Activated effector memory CD4-positive, alpha-beta T cell treated with anti-CD3 and anti-CD28 coated beads, Interleukin-2, amount 50 U/mL, for 16 hours (primary cell): ENCODE data around the gene CPS1.

ENCODE experiments used
- DNase-seq: peaks from one replicate; pipeline ENCODE4 v3.0.0-alpha.2; 2020

The CPS1 gene

DNA sequence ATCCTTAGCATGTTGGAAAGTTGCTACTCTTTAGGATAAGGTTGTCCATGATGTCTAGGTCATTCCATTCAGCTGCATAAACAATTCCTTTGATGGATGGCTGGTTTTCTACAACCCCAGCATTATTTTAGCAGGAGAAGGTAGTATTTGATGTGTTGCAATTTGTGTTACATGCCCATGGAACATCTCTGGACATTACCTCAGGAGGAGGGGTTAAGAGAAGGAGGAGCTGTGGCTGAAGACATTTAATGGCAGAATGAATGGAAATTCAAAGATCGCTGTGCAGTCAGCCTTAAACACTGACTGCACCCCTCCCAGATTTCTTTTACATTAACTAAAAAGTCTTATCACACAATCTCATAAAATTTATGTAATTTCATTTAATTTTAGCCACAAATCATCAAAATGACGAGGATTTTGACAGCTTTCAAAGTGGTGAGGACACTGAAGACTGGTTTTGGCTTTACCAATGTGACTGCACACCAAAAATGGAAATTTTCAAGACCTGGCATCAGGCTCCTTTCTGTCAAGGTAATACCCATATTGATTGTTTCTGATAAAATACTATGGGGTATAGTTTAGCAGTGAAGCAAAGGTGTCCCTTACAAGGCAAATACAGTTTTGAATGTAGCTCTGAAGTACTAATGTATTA, at the start of gene CPS1:
Gene CPS1, plus strand, starts transcription at position 271 of the 652 bp plus-strand sequence. Its CDS starts 135 bp downstream, at position 406.
- DNase-seq = no peak

DNA sequence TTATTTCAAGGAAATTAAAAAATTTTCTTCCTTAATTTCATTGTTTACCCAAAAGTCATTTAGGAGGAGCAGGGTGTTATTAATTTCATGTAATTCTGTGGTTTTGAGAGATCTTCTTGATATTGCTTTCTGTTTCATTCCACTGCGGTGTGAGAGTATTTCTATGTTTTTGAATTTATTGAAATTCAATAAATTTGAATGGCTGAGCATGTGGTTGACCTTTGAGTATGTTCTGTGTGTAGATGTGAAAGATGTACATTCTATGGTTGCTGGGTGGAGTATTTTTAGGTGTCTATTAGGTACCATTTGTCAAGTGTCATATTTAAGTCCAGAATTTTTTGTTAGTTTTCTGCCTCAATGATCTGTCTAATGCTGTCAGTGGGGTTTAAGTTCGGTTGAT, 40.5 kb upstream of the CPS1 start:
- DNase-seq = no peak

DNA sequence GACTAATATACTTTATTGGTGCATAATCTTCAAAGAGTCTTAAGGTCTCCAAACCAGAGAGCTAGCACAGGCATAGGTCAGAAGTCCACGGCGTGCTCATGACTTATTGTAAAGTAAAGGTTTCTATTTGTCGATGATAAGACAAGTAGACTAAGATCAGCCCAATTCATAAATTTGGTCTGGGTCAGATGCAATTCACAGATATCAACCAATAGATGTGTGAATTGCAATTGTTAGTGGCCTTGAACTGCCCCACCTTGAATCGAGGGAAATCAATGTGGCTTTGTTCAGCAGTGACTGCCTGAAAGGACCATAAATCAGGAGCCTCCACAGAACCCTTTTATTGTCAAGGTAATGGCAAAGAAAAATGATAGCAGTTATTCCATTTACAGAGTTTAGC, 39.1 kb upstream of the CPS1 start:
- no peak for DNase-seq

DNA sequence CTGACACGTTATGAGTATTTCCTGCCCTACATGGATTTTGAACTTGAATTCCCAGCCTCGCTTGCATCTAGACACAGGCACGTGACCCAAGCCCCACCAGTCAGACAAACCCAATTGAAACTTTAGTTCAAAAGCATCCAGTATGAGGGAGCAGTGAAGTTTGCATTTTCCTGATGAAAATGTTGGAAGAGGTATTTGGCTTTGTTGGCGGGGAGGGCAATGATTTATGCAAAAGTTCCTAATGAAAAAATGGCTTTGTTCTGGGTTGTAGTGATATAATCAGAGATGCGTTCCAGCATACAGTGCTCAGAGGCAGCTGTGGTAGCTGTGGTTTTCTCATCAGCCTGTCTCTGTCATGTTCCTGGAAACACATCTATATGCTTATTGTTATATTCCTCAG, 36.8 kb upstream of the CPS1 start:
- no peak for DNase-seq

DNA sequence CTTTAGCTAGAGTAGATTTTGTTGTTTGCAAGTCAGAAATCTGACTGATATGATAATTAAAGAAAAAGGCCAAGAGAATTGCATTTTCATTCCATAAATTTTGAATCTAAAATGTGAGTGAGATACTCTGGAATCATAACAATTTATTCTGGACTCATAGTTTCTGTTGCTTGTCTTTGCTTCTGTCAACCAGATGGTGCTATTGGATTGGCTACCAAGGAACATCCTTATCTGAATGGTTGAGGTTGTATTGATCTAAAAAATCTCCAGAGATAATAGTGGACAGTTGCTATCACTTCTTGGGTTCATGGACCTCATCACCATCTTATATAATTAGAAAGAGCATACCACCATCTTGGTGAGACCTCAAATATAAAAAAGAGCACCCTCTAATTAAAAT, 34.0 kb upstream of the CPS1 start:
- DNase-seq = no peak

DNA sequence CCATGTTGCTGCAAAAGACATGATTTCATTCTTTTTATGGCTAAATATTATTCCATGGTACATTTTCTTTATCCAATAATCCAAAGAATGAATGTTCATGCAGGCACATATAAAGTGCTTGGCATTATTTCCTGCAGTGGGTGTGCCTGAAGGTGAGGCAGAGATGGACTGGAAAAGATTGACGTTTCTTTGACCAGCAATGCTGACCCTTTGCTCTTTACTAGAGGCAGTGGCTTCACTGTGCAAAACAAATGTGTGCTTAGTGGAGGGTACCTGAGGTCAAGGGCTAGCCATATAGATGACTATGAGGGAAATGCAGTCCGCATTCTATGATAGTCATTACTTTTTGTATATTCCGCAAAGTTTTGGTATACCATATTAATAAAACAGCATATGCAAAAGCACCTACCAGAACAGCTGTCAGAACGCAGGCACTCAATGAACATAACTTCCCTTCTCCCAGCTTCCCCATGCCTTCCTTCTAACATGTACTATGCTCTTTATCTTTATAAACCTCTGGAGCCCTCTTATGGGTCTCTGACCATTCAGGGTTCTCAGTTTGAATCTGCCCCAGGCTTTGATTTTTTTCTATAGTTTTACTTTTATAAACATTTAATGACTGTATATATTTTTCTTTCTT, 32.6 kb upstream of the CPS1 start:
- DNase-seq = no peak

DNA sequence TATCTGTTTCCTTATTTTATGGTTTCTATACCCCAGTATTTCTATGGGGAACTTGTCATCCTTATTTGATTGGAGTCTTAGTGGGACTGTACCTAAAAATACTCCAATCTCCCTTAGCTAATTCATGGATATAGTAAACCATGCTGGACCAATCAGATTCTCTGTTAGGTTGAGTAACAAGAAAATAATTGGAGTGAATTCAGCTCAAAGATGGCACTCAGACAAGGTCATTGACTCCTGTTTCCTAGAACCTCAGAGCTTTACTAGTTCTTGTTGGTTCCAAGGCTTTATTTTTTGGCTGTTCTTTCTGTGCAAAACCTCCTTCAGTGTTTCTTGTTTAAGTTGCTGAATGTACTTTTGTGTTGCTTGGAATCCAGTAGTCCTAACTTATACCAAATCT, 31.9 kb upstream of the CPS1 start:
- no peak for DNase-seq

DNA sequence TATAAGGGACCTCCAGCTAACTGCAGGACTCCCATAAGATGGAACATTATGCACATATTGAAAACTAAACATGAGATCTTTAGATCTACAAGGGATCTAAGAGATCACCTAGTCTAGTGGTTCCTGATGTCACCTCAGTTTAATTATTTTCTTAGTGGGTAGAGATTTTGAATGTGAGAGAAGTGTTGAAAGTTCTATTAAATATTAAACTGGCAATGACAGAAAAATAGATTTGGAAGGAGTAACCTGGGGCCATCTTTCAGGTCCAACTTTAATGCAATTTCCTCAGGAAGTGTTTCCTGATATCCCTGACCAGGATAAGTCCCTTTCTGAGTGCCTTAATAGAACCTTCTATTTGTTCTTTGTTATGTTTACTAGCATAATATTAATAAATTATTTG, 29.1 kb upstream of the CPS1 start:
- no peak for DNase-seq

DNA sequence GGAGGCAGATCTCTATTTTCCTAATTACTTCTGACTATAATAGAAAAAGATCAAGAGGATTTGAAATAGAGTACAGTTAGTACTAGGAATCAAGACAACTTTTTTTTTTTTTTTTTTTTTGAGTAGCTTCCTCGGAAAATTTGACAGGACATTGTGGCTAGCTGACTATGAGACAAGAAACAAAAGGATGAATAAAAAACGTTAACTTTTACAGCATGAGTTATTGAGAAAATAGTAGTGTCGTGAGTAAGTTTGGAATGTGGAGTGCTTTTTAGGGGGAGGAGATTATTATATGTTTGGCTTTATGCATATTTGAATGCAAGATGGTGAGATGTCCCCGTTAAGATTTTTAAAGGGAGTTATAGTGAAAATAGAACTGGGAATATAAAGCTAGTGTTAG, 27.7 kb upstream of the CPS1 start:
- DNase-seq = no peak

DNA sequence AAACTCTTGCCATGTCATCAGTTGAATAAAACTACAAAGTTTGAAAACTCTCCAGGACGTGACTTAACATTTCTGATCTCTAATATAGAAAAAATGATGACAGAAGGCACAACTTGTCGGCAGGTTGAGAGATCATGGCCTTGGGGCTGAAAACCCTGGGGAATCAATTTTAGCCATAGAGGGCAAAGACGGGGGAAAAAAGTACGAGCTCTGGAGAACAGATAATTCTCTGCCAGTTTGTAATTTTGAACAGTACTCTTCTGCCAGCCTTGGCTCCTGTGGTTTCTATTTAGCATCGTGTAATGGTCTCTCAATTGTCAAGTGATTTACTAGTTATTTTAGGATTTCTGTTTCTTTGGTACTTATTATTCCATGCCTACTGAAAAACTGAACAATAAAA, 25.3 kb upstream of the CPS1 start:
- no peak for DNase-seq

DNA sequence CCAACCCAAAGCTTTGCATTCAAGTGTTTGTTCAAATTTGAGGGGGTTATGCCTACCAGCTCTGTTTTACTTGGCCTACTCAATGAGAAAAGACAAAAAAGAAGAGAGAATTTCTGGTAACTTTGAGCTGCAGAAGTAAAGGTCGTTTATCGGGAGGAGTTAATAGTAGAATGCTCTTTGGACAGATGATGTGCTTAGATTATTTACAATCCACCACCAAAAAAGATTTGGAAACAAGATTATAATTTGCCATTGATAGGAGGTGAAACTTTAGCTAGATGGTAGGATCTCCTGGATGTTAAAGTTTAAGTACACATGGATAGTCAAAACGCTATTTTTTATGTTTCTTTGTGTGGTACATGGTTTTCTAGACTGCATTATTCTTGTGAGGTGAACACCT, 24.9 kb upstream of the CPS1 start:
- DNase-seq = no peak

DNA sequence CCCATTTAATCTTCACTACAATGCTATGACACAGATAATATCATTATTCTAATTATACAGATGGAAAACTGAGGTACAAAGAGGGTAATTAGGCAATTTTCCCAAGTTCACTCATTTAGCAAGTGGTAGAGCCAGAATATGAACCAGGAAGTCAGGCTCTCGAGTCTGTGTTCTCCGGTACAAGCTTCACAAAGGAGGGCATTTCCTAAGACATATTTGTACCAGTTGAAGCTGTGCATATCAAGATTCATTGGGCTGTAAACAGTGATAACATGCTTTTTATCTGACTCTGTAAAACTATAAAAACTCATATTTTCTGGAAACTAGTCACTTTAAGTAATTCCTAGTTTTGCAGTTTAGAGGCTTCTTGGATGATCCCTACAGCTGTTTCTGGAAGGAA, 23.0 kb upstream of the CPS1 start:
- no peak for DNase-seq

DNA sequence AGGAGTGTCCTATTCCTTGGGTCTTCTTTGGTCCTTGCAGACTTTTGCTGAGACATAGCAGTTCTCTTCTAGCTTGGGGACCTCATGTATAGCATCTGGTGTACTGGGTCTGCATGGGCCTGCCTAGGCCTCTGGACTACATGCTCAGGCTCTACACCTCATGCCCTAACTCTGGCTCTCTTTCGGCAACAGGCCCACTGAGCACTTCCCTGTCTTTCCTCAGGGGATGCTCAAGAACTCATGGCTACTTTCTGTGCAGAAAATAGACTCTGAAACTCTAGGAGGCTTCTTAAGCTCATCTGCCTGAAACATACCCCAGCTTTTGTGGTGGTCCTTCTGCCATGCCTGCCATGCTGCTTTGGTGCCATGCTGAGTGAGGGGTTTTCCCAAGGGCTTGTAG, 21.5 kb upstream of the CPS1 start:
- DNase-seq = no peak

DNA sequence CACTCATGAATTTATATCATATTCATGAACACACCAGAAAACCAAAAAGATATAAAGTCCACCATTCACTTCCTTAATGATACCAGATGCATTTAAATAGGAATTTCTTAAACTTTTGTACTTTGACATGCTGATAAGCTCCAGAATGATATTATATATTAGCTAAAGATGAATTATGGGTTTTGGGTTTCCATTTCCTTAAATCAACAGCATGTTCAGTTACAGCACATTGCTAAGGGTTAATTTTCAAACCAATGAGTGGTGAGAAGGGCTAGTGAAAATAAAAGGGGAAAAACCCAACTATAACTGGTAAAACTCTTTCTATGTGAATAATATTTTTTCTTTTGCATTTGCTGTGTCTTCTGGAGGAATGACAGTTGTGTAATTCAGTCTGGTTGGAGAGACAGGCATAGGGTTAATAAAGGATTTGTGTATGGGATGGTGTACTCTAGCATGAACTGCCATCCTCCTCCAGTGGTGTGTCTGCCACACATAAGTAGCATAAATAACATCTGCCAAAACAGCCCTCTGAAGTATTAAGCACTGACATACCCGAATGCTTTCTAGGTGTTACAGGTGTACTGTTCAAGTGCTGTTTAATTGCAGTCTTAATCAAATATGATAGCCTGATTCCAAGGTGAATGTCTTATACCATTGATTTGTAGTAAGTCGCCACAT, 19.3 kb upstream of the CPS1 start:
- DNase-seq = no peak

DNA sequence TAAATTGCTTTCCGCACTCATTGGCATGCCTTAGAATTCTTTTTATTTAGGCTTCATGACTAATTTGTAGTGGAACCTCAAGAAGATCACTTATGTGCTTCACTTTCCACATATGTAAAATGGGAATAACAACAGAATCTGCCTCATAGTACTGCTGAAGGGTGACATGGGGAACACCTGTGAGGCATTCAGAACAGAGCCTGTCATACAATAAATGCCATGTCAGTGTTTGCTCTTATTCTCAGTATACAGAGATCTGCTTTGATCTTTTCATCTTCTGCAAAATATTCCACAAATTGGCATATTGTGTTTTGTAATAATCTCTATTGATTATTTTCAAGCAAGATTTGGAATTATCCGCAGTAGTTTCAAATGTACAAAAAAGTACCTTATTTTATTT, 17.4 kb upstream of the CPS1 start:
- no peak for DNase-seq

DNA sequence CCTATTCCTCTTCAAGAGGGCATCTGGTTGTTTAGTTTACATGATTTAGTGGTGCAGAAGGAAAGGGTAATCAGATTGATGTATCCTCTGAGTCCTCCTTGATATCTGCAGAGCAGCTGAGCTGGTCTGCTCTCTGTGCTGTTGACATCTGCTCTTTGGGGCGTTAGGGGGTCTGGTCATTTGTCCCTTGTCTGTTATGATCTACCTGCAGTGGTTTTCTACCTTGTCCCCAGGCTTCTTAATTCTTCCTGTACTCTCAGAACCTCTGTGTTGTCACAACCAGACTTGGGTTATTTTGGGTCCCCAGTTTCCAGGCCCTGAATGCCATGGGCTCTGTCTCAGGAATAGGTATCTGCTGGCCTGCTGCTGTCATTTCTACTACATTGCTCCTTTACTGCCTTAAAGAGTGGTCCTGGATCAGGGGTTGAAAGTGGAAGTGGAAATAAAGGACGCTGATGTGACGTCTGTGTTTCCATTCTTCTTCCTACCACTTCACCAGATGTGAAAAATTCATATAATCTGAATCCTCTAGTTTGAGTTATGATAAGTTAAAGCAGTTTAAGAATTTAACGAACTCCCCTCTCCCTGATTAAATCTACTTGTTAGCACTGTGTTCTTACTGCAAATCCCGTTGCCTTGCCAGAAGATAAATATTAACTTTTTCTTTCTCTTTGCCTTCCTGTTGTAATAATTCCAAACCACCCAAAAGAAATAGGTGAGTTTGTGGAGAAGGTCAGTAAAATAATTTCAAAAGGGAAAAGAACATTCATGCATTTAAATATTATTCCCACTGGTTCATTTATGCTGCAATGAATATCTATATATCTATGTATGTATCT, 16.6 kb upstream of the CPS1 start:
- no peak for DNase-seq

DNA sequence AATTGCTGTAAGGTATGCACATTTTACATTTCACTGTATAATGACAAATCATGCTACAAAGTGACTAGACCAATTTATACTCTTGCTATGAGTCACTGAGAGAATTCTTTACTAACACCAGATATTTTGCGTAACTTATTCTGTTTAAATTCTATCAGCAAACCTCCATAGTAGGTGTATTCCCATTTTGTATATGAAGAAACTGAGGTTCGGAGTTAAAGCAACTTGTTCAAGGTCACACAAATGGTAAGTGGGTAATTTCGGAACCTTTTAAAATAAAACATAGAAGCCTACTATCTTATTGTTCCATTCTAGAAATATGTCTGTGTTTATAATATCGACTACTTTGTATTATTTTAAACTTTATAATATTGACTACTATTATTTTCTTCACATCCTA, 15.9 kb upstream of the CPS1 start:
- DNase-seq = no peak

DNA sequence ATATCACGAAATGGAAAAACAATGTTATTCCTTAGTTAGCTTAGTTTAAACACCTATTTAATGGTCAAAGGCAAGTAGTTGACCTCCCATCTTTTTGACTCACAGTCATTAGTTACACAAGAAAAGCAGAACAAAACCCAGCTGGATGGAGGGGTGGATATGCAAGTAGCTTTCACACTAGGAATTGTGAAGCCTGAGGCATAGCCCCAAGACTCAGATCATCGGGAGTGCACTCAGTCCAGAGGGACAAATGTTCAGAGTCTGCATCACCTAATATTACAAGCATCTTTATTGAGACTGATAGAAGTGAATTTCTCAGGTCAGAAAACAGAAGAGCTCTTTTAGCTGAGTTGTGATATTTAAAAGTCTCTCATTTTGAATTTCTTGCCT, 15.5 kb upstream of the CPS1 start:
- no peak for DNase-seq

DNA sequence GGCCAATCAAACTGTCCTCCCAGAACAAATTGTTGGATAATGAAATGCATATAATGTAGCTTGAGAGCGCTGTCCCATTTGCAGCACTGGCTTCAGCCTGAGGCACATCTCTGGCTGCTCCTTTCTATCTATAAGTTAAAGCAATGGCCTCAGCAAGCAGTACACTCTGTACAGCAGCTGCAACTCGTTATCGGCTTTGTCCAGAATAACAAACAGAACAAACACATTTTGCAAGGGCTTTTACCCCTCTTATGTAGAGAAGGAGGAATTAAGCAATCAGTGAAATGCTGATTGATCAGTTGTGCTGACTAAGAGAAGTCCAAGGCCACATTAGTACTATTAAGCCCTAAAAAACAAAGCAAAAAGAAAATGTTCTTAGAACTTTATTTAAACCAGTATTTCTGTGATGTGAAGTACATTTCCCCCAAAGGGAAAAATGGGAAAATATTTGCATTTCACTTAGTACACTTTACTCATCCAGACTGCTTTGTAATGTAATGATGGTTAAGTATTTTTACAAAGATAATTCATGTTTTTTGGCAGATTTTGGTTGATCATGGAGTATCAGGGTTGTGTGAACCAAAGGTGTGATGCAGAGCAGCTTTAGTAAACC, 15.0 kb upstream of the CPS1 start:
- DNase-seq = no peak

DNA sequence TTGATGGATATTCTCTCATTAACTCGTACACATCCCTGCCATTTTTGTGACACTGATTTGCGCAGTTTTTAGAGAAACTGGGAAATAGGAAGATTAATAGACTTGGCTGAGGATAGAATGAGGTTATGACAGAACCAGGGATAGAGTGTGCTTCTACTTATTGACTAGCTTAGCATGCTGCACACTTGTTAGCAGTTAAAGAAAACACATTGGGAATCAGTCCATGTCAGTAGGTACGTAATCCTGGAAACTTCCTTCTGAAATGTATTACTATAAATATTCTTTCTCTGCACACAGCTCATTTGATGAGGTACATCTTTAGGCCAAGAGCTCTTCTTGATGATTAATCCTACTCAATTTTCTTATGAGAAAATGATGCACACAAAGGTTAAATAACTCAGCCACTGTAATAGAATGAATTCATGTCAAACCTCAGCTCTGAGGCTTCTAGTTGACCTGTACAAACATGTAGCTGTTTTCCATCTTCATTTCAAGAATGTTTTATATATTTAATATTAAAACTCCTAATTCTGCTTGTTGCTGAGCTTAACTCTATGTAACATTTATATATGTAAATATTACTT, 12.3 kb upstream of the CPS1 start:
- no peak for DNase-seq

DNA sequence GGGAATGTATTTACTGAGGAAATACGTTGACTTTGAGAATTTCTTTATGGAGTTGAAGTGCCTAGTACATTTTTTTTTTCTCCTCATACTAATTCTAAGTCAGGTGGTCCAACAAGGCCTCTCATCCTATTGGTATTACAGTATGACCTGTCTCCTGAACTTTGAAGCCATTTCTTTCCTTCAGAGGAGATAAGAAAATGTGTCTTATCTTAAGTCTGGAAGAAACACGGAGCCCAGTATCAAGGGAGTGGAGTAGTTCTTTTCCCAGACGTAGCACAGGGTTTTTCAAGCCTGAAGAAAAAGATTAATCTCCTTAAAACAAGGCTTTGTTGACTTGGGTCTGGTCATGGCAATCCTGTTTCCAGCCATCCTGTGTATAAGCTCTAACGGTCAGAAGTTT, 11.6 kb upstream of the CPS1 start:
- no peak for DNase-seq

DNA sequence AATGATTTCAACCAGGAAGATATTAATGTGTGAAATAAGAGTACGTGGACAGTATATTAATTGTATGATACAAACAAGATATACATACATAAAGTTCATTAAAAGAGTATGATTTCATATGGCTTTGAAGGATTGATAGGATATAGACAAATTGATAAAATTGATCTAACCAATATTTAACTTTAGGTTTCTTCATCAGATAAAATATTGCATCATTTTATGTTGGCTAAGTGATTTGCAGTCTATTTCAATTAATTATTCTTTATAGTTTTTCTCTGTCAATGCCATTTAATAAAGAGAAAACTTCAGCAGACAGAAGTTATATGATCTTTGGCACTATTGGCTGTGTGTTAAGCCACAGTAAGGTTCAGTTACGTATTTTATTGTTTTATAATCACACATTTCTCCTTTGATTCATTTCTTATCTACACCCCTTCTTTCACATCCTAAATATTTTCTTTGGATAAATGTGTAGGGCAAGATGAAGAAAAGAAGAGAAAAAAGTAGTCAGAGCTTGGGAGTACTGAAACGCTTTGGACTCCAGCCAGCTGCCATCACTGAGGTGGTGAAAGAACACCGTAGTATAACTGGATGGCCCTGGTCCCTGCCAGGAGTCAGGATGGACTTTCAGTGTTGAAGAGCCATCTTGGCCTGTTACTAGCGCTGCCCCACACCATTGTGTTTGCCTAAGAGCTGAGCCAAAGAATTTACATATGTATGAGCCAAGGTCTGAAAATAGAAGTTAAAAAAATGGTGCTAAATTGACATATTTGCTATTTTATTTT, 9.8 kb upstream of the CPS1 start:
- no peak for DNase-seq
